Mesenchymal stem cell (in vitro differentiated cells and primary cell): ENCODE results near the gene DAND5.

ENCODE experiments used
- DNase-seq: peaks from one replicate; pipeline ENCODE4 v3.0.0-alpha.2; 2013
- H2AFZ ChIP-seq: one replicate; pipeline ENCODE4 v1.6.1; 2013; ENCODE audit warnings: low read depth, mild to moderate bottlenecking, control low read depth, inconsistent platforms, low read length, moderate library complexity
- H2AK5ac ChIP-seq: 2 replicates; pipeline ENCODE4 v1.6.1; 2013; ENCODE audit warnings: low read length, moderate library complexity, mild to moderate bottlenecking, inconsistent platforms; ENCODE audit not compliant: severe bottlenecking
- H2BK120ac ChIP-seq: one replicate; pipeline ENCODE4 v1.6.1; 2013; ENCODE audit warnings: low read depth, mild to moderate bottlenecking, inconsistent platforms, low read length, moderate library complexity
- H2BK12ac ChIP-seq, 2 experiments: one replicate each; pipeline ENCODE4 v1.6.1; 2013; ENCODE audit warnings: inconsistent platforms in 2 of 2, low read length in 2 of 2, mild to moderate bottlenecking in 2 of 2, moderate library complexity in 2 of 2, control low read depth in 1 of 2
- H2BK15ac ChIP-seq: one replicate; pipeline ENCODE4 v1.6.1; 2013; ENCODE audit warnings: mild to moderate bottlenecking, low read depth, inconsistent platforms; ENCODE audit not compliant: poor library complexity, severe bottlenecking
- H2BK5ac ChIP-seq: 2 replicates; pipeline ENCODE4 v1.6.1; 2013; ENCODE audit warnings: low read depth, mild to moderate bottlenecking, low read length, control low read depth, inconsistent platforms; ENCODE audit not compliant: poor library complexity, severe bottlenecking
- H3K14ac ChIP-seq, 2 experiments: one replicate each; pipeline ENCODE4 v1.6.1; 2013; ENCODE audit warnings: inconsistent platforms in 2 of 2, low read length in 2 of 2, control low read depth in 1 of 2, mild to moderate bottlenecking in 1 of 2, moderate library complexity in 1 of 2
- H3K18ac ChIP-seq, 2 experiments: one replicate each; pipeline ENCODE4 v1.6.1; 2013; ENCODE audit warnings: inconsistent platforms in 2 of 2, low read length in 2 of 2, control low read depth in 1 of 2, low read depth in 1 of 2, mild to moderate bottlenecking in 1 of 2
- H3K23ac ChIP-seq, 2 experiments: one replicate each; pipeline ENCODE4 v1.6.1; 2013; ENCODE audit warnings: inconsistent platforms in 2 of 2, low read length in 2 of 2, mild to moderate bottlenecking in 2 of 2, moderate library complexity in 2 of 2, control low read depth in 1 of 2
- H3K27ac ChIP-seq: 2 replicates; pipeline ENCODE4 v1.5.1; 2013; ENCODE audit warnings: mild to moderate bottlenecking, moderate library complexity, low read length, control low read depth, inconsistent platforms; ENCODE audit not compliant: poor library complexity, severe bottlenecking
- H3K27me3 ChIP-seq, 2 experiments: 2 replicates each; pipeline versions ENCODE4 v1.6.1 to v1.7.0; 2013; ENCODE audit warnings: low read length in 2 of 2, mild to moderate bottlenecking in 2 of 2, moderate library complexity in 2 of 2, control low read depth in 1 of 2, inconsistent platforms in 1 of 2; ENCODE audit not compliant: control insufficient read depth in 1 of 2, insufficient read depth in 1 of 2
- H3K36me3 ChIP-seq, 2 experiments: 2 replicates each; pipeline versions ENCODE4 v1.6.1 to v1.7.0; 2013; ENCODE audit warnings: low read length in 2 of 2, control low read depth in 1 of 2, inconsistent platforms in 1 of 2, low read depth in 1 of 2, mild to moderate bottlenecking in 1 of 2; ENCODE audit not compliant: insufficient read depth in 2 of 2, control insufficient read depth in 1 of 2
- H3K4ac ChIP-seq, 2 experiments: one replicate each; pipeline ENCODE4 v1.6.1; 2013; ENCODE audit warnings: inconsistent platforms in 2 of 2, low read length in 2 of 2, mild to moderate bottlenecking in 2 of 2, moderate library complexity in 2 of 2, control low read depth in 1 of 2, low read depth in 1 of 2
- H3K4me1 ChIP-seq: 2 replicates; pipeline ENCODE4 v1.6.1; 2013; ENCODE audit warnings: low read depth, low read length, control low read depth; ENCODE audit not compliant: control insufficient read depth, insufficient read depth
- H3K4me2 ChIP-seq: 2 replicates; pipeline ENCODE4 v1.6.1; 2013; ENCODE audit warnings: low read length, mild to moderate bottlenecking, inconsistent platforms; ENCODE audit not compliant: poor library complexity, severe bottlenecking
- H3K4me3 ChIP-seq, 2 experiments: 2 replicates each; pipeline versions ENCODE4 v1.5.1 to v1.7.0; 2013; ENCODE audit warnings: low read length in 2 of 2, mild to moderate bottlenecking in 2 of 2, control low read depth in 1 of 2, low read depth in 1 of 2; ENCODE audit not compliant: insufficient read depth in 1 of 2
- H3K79me1 ChIP-seq: replicated peaks from 2 replicates; pipeline ENCODE4 v1.6.1; 2013; ENCODE audit warnings: mild to moderate bottlenecking, control low read depth, low read length, inconsistent platforms; ENCODE audit not compliant: poor library complexity, severe bottlenecking
- H3K9ac ChIP-seq: 2 replicates; pipeline ENCODE4 v1.7.0; 2013; ENCODE audit warnings: mild to moderate bottlenecking, low read length, moderate library complexity
- H3K9me3 ChIP-seq: 2 replicates; pipeline ENCODE4 v1.7.0; 2013; ENCODE audit warnings: mild to moderate bottlenecking, low read length; ENCODE audit not compliant: control insufficient read depth
- H4K8ac ChIP-seq: one replicate; pipeline ENCODE4 v1.6.1; 2013; ENCODE audit warnings: inconsistent platforms, mild to moderate bottlenecking, low read length, moderate library complexity
- H4K91ac ChIP-seq: one replicate; pipeline ENCODE4 v1.6.1; 2013; ENCODE audit warnings: mild to moderate bottlenecking, low read length, inconsistent platforms
- WGBS: methylation state at CpG from one replicate; pipeline ENCODE4 v1.1.7; 2013; ENCODE audit warnings: mixed read lengths; 5-methylcytosine and 5-hydroxymethylcytosine counted together

DAND5 gene

GRCh38 chr19:12952488-12953137, 16.8 kb upstream of the DAND5 start:
- no peak overlapping the region for H2AFZ ChIP-seq
- H3K18ac ChIP-seq = no peak overlapping the region
- 89% methylated on average over 7 of the region's 12 CpGs for WGBS
- no peaks in the 10 kb centered on the region for H3K9me3 ChIP-seq
- H2AK5ac ChIP-seq = no peak overlapping the region
- peaks cover 19% of the 10 kb centered on the region for H3K79me1 ChIP-seq
- no peak overlapping the region for H3K23ac ChIP-seq
- H3K14ac ChIP-seq = no peak overlapping the region
- H3K4me1 ChIP-seq = peaks cover 18% of the 10 kb centered on the region
- no peak overlapping the region for H2BK120ac ChIP-seq
- no peak overlapping the region for H3K4me2 ChIP-seq
- no peak overlapping the region for H3K4ac ChIP-seq
- H2BK5ac ChIP-seq = no peak overlapping the region
- H3K4me3 ChIP-seq = no peak overlapping the region
- peak overlapping the region; percentile 80 for H3K9ac ChIP-seq
- no peak overlapping the region for H4K91ac ChIP-seq
- H3K27me3 ChIP-seq = no peaks in the 10 kb centered on the region
- H3K36me3 ChIP-seq = peaks cover 66 to 72% of the 10 kb centered on the region in 2 experiments
- DNase-seq = no peak
- H2BK12ac ChIP-seq = no peak overlapping the region
- H4K8ac ChIP-seq = no peak overlapping the region
- H3K27ac ChIP-seq = no peak overlapping the region
- H2BK15ac ChIP-seq = no peak overlapping the region

GRCh38 chr19:12953138-12953798, 16.1 kb upstream of the DAND5 start:
- H3K9me3 ChIP-seq = no peaks in the 10 kb centered on the region
- H3K23ac ChIP-seq = no peak overlapping the region
- H3K18ac ChIP-seq = no peak overlapping the region
- no peak overlapping the region for H3K4ac ChIP-seq
- no peak for DNase-seq
- H3K4me1 ChIP-seq = peaks cover 15% of the 10 kb centered on the region
- no peak overlapping the region for H4K8ac ChIP-seq
- H4K91ac ChIP-seq = no peak overlapping the region
- no peak overlapping the region for H2AFZ ChIP-seq
- H2BK12ac ChIP-seq = no peak overlapping the region
- peaks cover 59 to 65% of the 10 kb centered on the region in 2 experiments for H3K36me3 ChIP-seq
- no peak overlapping the region for H2BK15ac ChIP-seq
- no peak overlapping the region for H3K4me2 ChIP-seq
- peak overlapping the region; percentile 80 for H3K9ac ChIP-seq
- 90% methylated on average over 10 of the region's 11 CpGs for WGBS
- H2BK120ac ChIP-seq = no peak overlapping the region
- H3K4me3 ChIP-seq = no peak overlapping the region
- no peak overlapping the region for H2BK5ac ChIP-seq
- H3K79me1 ChIP-seq = peaks cover 19% of the 10 kb centered on the region
- H3K27me3 ChIP-seq = no peaks in the 10 kb centered on the region
- H3K14ac ChIP-seq = no peak overlapping the region
- no peak overlapping the region for H2AK5ac ChIP-seq
- H3K27ac ChIP-seq = no peak overlapping the region

GRCh38 chr19:12953799-12954611, 15.4 kb upstream of the DAND5 start:
- Histone ChIP-seq H2BK5ac (no peak overlapping the region), H3K36me3 (peaks cover 52 to 58% of the 10 kb centered on the region in 2 experiments), H3K79me1 (peaks cover 14% of the 10 kb centered on the region), H3K4ac (no peak overlapping the region), H2AK5ac (no peak overlapping the region), H4K91ac (no peak overlapping the region), H3K9me3 (no peaks in the 10 kb centered on the region), H2BK120ac (no peak overlapping the region), H2BK15ac (no peak overlapping the region), H3K23ac (no peak overlapping the region), H2BK12ac (no peak overlapping the region), H3K4me3 (peak overlapping the region in 1 of 2 experiments; percentile 27), H3K27me3 (no peaks in the 10 kb centered on the region), H2AFZ (no peak overlapping the region), H3K4me1 (peaks cover 15% of the 10 kb centered on the region), H3K4me2 (no peak overlapping the region), H4K8ac (no peak overlapping the region), H3K14ac (no peak overlapping the region), H3K18ac (no peak overlapping the region), H3K9ac (peak overlapping the region; percentile 80), H3K27ac (no peak overlapping the region)
- 89% methylated on average over 10 of the region's 12 CpGs for WGBS
- DNase-seq = no peak

- Histone ChIP-seq H2AFZ (no peak overlapping the region), H3K4me2 (no peak overlapping the region), H3K9me3 (no peaks in the 10 kb centered on the region), H2BK120ac (no peak overlapping the region), H4K91ac (no peak overlapping the region), H3K27me3 (no peaks in the 10 kb centered on the region), H3K27ac (no peak overlapping the region), H2AK5ac (no peak overlapping the region), H4K8ac (no peak overlapping the region), H2BK15ac (no peak overlapping the region), H3K36me3 (peaks cover 46 to 52% of the 10 kb centered on the region in 2 experiments), H3K79me1 (peaks cover 9% of the 10 kb centered on the region), H2BK5ac (no peak overlapping the region), H2BK12ac (no peak overlapping the region), H3K14ac (no peak overlapping the region), H3K4me3 (peak overlapping the region in 1 of 2 experiments; percentile 27), H3K4ac (no peak overlapping the region), H3K4me1 (peaks cover 15% of the 10 kb centered on the region), H3K18ac (no peak overlapping the region), H3K9ac (peak overlapping the region; percentile 80), H3K23ac (no peak overlapping the region)
- no CpG with 5 or more reads among the region's 1 CpG for WGBS
- DNase-seq = no peak
Measured at GRCh38 chr19:12954612-12954962, 14.8 kb upstream of the DAND5 start.
